ENCODE data around the gene PPY. TPM values are rescaled to one million over a fixed set of nuclear protein-coding genes. Genes with fewer than 3 reads are reported as not detected.
"Not testable (repeated sequence)": the region's sequence is repeated elsewhere in the genome, so short reads cannot be mapped to it uniquely, and the experiment has no call there.

The PPY gene
- polyA plus RNA-seq, 1 donor: not detected

GRCh38 chr17:43966276-43966675, 24.0 kb upstream of the PPY start:
- no peak for DNase-seq (ENCODE audit: low read depth)

- no peak for DNase-seq (ENCODE audit: low read depth)
Observed at GRCh38 chr17:43962479-43962878, 20.2 kb upstream of the PPY start.

- DNase-seq (ENCODE audit: low read depth): no peak
Observed at GRCh38 chr17:43961954-43962353, 19.7 kb upstream of the PPY start.

- not testable (repeated sequence) for DNase-seq (ENCODE audit: low read depth)
Observed at GRCh38 chr17:43961292-43961691, 19.0 kb upstream of the PPY start.

GRCh38 chr17:43958748-43959352, 16.6 kb upstream of the PPY start:
- no peak for DNase-seq (ENCODE audit: low read depth)

- no peak for DNase-seq (ENCODE audit: low read depth)
Observed at GRCh38 chr17:43956222-43956621, 13.9 kb upstream of the PPY start.

- no peak for DNase-seq (ENCODE audit: low read depth)
Observed at GRCh38 chr17:43953746-43954145, 11.5 kb upstream of the PPY start, which contains the start of gene PYY. TSS of gene PYY (minus strand) at chr17:43953940. CDS start at chr17:43953483, 457 bp downstream.

- DNase-seq (ENCODE audit: low read depth): no peak
Observed at GRCh38 chr17:43952724-43953666, 10.7 kb upstream of the PPY start.

- no peak for DNase-seq (ENCODE audit: low read depth)
Observed at GRCh38 chr17:43952351-43952723, 10.1 kb upstream of the PPY start.

GRCh38 chr17:43951750-43952149, 9.5 kb upstream of the PPY start:
- no peak for DNase-seq (ENCODE audit: low read depth)

- no peak for DNase-seq (ENCODE audit: low read depth)
Observed at GRCh38 chr17:43950554-43950953, 8.3 kb upstream of the PPY start.

- DNase-seq (ENCODE audit: low read depth): no peak
Observed at GRCh38 chr17:43949781-43950180, 7.5 kb upstream of the PPY start.

GRCh38 chr17:43946781-43947180, 4.5 kb upstream of the PPY start:
- no peak for DNase-seq (ENCODE audit: low read depth)

GRCh38 chr17:43945074-43945829, 3.0 kb upstream of the PPY start:
- no peak for DNase-seq (ENCODE audit: low read depth)

- DNase-seq (ENCODE audit: low read depth): no peak
Observed at GRCh38 chr17:43940630-43941029, 1.6 kb downstream of the PPY start.

- DNase-seq (ENCODE audit: low read depth): no peak
Observed at GRCh38 chr17:43939886-43940285, 2.4 kb downstream of the PPY start.

GRCh38 chr17:43939452-43939851, 2.8 kb downstream of the PPY start:
- DNase-seq (ENCODE audit: low read depth): not testable (repeated sequence)

GRCh38 chr17:43938838-43939182, 3.5 kb downstream of the PPY start:
- DNase-seq (ENCODE audit: low read depth): no peak

GRCh38 chr17:43936434-43936833, 5.8 kb downstream of the PPY start:
- no peak for DNase-seq (ENCODE audit: low read depth)

GRCh38 chr17:43935926-43936261, 6.4 kb downstream of the PPY start:
- DNase-seq (ENCODE audit: low read depth): no peak

- no peak for DNase-seq (ENCODE audit: low read depth)
Observed at GRCh38 chr17:43935204-43935925, 6.9 kb downstream of the PPY start.

GRCh38 chr17:43932923-43933322, 9.4 kb downstream of the PPY start:
- no peak for DNase-seq (ENCODE audit: low read depth)

Data from forelimb muscle (tissue), 1 donor.